Psoas muscle (tissue), 8 donors: ENCODE results near the gene CDS1. TPM values are rescaled to one million over a fixed set of nuclear protein-coding genes. Genes with fewer than 3 reads are reported as not detected.

Source experiments
- ATAC-seq, 4 donors: fragments of 200-7000 bp; cut with Tn5 transposase; one replicate each; pipeline ENCODE4 v1.9.1; 2020; ENCODE audit warnings: moderate library complexity in 3 of 4, mild to moderate bottlenecking in 2 of 4
- DNase-seq, 2 donors: peaks; one replicate each; pipeline ENCODE4 v3.0.0-alpha.2; 2020
- H3K27ac ChIP-seq: fragments of 200-600 bp; one replicate; pipeline ENCODE4 v1.8.0; 2022
- H3K27me3 ChIP-seq, 3 donors: fragments of 200-600 bp in 1 of 3; one replicate each; pipeline versions ENCODE4 v1.6.1 to v1.8.0; 2013 to 2022; ENCODE audit warnings: low read length in 2 of 3, mild to moderate bottlenecking in 2 of 3, moderate library complexity in 1 of 3; ENCODE audit not compliant: insufficient read depth in 3 of 3
- H3K36me3 ChIP-seq, 2 donors: fragments of 200-600 bp in 1 of 2; one replicate each; pipeline versions ENCODE4 v1.6.1 to v1.8.0; 2013 to 2022; ENCODE audit warnings: low read depth in 1 of 2, mild to moderate bottlenecking in 1 of 2, moderate library complexity in 1 of 2; ENCODE audit not compliant: insufficient read depth in 1 of 2
- H3K4me1 ChIP-seq: fragments of 200-600 bp; one replicate; pipeline ENCODE4 v1.8.0; 2022
- H3K4me3 ChIP-seq: fragments of 200-600 bp; one replicate; pipeline ENCODE4 v1.8.0; 2022; ENCODE audit warnings: mild to moderate bottlenecking
- H3K9me3 ChIP-seq: fragments of 200-600 bp; one replicate; pipeline ENCODE4 v1.8.0; 2022
- CTCF ChIP-seq: fragments of 200-600 bp; IDR thresholded peaks from one replicate; pipeline ENCODE4 v1.8.0; 2022; ENCODE audit warnings: antibody characterized with exemption
- WGBS, 3 donors: extraction: QIAGEN DNeasy Blood & Tissue Kit; methylation state at CpG; one replicate each; pipeline versions ENCODE4 v1.1.6 to v1.1.7; 2013; 5-methylcytosine and 5-hydroxymethylcytosine counted together
- intact Hi-C, 2 donors: fragments of 100-400 bp; cut with DNase I; formaldehyde crosslinking; loops; one replicate each; pipeline versions ENCODE4 v1.11.0 to v1.14.2; 2022
- polyA plus RNA-seq, 3 donors: library from polyadenylated mRNA; stranded (reverse); fragments of 200-250 nt; gene quantifications; one replicate each; pipeline ENCODE4 v1.2.3, GENCODE V29; 2013
- total RNA-seq, 4 donors: library from RNA; stranded (reverse); fragmentation: NEBNext Ultra II Directional in 2 of 4; extraction: Animal tissue kit (Norgen Biotek cat#: 25700) in 2 of 4; gene quantifications; one replicate each; pipeline versions ENCODE4 v1.2.1 to v1.2.4, GENCODE V29; 2021 to 2023
- donor health status: healthy with polysubstance abuse.
- donor health status: DM: no; HTN: no; CAD: no; lungs with moderate emphysema.
- donor health status: Bipolar disorder and iron deficiency.
- donor health status: healthy.
- donor health status: DM: yes; HTN: yes; CAD: no.
- donor health status: DM: no; HTN: no; CAD: no.
- donor health status: DM: no; HTN: no; CAD: no.
- donor health status: DM: yes; HTN: yes; CAD: no.

Gene CDS1
- total and polyA plus RNA-seq, 7 donors: 0.03 to 0.37 (median 0.04) TPM; not detected in 1

GRCh38 chr4:84562156-84562555 lies 20.8 kb upstream of the CDS1 start:
- H3K27ac ChIP-seq: no peak overlapping the region
- DNase-seq: no peak
- TF ChIP-seq CTCF: no peak
- H3K4me1 ChIP-seq: no peaks in the 10 kb centered on the region
- no peaks in the 10 kb centered on the region for H3K36me3 ChIP-seq
- ATAC-seq: no peak
- intact Hi-C loops: no loop called here
- WGBS, 3 donors: 94 to 99% (median 95%) methylated on average over 5 of the region's 5 CpGs
- H3K4me3 ChIP-seq: no peak overlapping the region
- H3K9me3 ChIP-seq: no peaks in the 10 kb centered on the region
- no peaks in the 10 kb centered on the region for H3K27me3 ChIP-seq

GRCh38 chr4:84563002-84563401 lies 19.9 kb upstream of the CDS1 start:
- intact Hi-C loops: no loop called here
- no peaks in the 10 kb centered on the region for H3K9me3 ChIP-seq
- no peaks in the 10 kb centered on the region for H3K4me1 ChIP-seq
- TF ChIP-seq CTCF: no peak
- DNase-seq (no peak), ATAC-seq (no peak)
- H3K36me3 ChIP-seq: no peaks in the 10 kb centered on the region
- 48 to 61% (median 55%) methylated on average over 4 of the region's 4 CpGs for WGBS, 3 donors
- no peak overlapping the region for H3K4me3 ChIP-seq
- H3K27me3 ChIP-seq: no peaks in the 10 kb centered on the region
- H3K27ac ChIP-seq: no peak overlapping the region

- H3K27ac ChIP-seq: no peak overlapping the region
- WGBS, 3 donors: 86 to 94% (median 92%) methylated on average over 4 of the region's 4 CpGs
- H3K27me3 ChIP-seq: no peaks in the 10 kb centered on the region
- no peaks in the 10 kb centered on the region for H3K9me3 ChIP-seq
- H3K4me3 ChIP-seq: no peak overlapping the region
- no peak for TF ChIP-seq CTCF
- DNase-seq: no peak
- ATAC-seq: no peak
- H3K4me1 ChIP-seq: no peaks in the 10 kb centered on the region
- intact Hi-C loops: no loop called here
- no peaks in the 10 kb centered on the region for H3K36me3 ChIP-seq
These were observed 17.0 kb upstream of the CDS1 start for GRCh38 chr4:84565951-84566350.

GRCh38 chr4:84568496-84568895 lies 14.4 kb upstream of the CDS1 start:
- Histone ChIP-seq H3K9me3 (no peaks in the 10 kb centered on the region), H3K4me3 (no peak overlapping the region), H3K36me3 (no peaks in the 10 kb centered on the region), H3K4me1 (no peaks in the 10 kb centered on the region), H3K27me3 (peaks cover 0 to 2% (median 0%) of the 10 kb centered on the region in 3 donors), H3K27ac (no peak overlapping the region)
- intact Hi-C loops: no loop called here
- 9 to 15% (median 12%) methylated on average over 3 of the region's 3 CpGs for WGBS, 3 donors
- TF ChIP-seq CTCF: no peak
- DNase-seq (no peak), ATAC-seq (no peak)

- WGBS, 3 donors: 88 to 93% (median 91%) methylated on average over 2 of the region's 2 CpGs
- intact Hi-C loops: no loop called here
These were observed 13.9 kb upstream of the CDS1 start for GRCh38 chr4:84569009-84569408.

More at GRCh38 chr4:84569009-84569408, 13.9 kb upstream of the CDS1 start:
- TF ChIP-seq CTCF: no peak
- Histone ChIP-seq H3K27ac (no peak overlapping the region), H3K36me3 (no peaks in the 10 kb centered on the region), H3K9me3 (no peaks in the 10 kb centered on the region), H3K4me3 (no peak overlapping the region), H3K4me1 (no peaks in the 10 kb centered on the region), H3K27me3 (peaks cover 0 to 3% (median 0%) of the 10 kb centered on the region in 3 donors)
- DNase-seq (no peak), ATAC-seq (no peak)
